Stimulated activated CD8-positive, alpha-beta memory T cell treated with anti-CD3 and anti-CD28 coated beads, Interleukin-12 subunit alpha, Interleukin-12 subunit beta, amount 100 ng/mL, for 24 hours (primary cell): ENCODE measurements around the gene GNL3.
A peak's percentile ranks its signal among the peaks of the same experiment; 100 is the strongest.
"Not testable (repeated sequence)": the region's sequence is repeated elsewhere in the genome, so short reads cannot be mapped to it uniquely, and the experiment has no call there.

Experiments
- DNase-seq: peaks from one replicate; pipeline ENCODE4 v3.0.0-alpha.2; 2020; ENCODE audit errors: extremely low read depth

The GNL3 gene, protein sequence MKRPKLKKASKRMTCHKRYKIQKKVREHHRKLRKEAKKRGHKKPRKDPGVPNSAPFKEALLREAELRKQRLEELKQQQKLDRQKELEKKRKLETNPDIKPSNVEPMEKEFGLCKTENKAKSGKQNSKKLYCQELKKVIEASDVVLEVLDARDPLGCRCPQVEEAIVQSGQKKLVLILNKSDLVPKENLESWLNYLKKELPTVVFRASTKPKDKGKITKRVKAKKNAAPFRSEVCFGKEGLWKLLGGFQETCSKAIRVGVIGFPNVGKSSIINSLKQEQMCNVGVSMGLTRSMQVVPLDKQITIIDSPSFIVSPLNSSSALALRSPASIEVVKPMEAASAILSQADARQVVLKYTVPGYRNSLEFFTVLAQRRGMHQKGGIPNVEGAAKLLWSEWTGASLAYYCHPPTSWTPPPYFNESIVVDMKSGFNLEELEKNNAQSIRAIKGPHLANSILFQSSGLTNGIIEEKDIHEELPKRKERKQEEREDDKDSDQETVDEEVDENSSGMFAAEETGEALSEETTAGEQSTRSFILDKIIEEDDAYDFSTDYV

DNA sequence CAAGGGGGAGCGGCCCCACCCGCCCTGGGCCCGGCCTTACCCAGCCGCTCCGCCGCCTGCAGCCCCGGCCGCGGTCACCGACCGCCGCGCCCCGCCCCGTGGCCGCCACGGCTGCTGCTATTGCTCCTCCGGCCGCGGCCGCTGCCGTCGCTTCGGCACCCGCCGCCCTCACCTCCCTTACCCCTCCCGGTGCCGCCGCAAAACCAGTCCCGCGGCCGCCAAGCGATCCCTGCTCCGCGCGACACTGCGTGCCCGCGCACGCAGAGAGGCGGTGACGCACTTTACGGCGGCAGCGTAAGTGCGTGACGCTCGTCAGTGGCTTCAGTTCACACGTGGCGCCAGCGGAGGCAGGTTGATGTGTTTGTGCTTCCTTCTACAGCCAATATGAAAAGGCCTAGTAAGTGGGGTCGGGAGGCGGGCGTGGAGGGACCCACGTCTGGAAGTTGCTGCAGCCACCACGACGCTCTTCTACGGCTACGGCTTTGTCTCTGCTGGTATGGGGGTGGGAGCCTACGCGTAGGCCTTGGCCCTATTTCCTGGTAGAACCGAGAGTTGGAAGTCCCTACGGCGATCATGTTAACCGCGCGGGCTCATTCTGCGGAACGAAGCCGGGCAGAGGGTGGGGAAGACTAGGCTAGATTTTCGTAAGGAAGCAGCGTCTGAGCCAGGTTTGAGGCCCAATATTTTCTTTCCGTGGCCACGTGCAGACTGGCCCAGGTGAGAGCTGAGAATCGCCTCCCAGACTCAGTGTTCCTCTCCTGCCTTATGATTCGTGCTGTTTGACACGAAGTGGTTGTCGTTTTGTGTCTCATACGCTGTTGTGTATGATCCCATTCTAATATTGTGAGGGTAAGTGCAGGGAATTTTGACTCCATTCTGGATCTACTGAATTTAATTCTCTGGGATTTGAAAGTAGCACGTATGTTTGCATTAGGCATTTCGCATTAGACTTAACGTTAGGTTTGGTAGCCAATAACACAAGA, at the start of gene GNL3, which contains the start of gene PBRM1:
Gene GNL3 (plus strand): TSS at position 324 of the 983 bp plus-strand sequence. CDS start 61 bp downstream, at position 385.
Gene PBRM1 (minus strand): TSS at position 205 of the 983 bp plus-strand sequence.
- DNase-seq: peak; percentile 76

GRCh38 chr3:52636673-52637072, 49.2 kb upstream of the GNL3 start:
- DNase-seq: no peak

DNA sequence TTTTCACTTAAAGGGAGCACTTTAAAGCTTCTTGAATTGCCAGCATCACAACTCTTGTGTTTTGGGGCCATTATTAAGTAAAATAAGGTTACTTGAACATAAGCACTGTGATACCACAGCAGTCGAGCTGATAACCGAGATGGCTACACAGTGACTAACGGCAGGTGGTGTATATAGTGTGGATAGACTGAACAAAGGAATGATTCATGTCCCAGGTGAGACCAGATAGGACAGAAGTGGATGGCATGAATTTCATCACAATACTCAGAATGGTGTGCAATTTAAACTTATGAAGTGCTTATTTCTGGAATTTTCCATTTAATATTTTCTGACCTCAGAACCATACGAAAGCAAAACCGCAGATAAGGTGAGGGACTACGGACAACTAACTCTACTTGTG, 40.3 kb upstream of the GNL3 start:
- DNase-seq: no peak

- DNase-seq: no peak
Observed at GRCh38 chr3:52649461-52650210, 36.2 kb upstream of the GNL3 start.

- no peak for DNase-seq
Observed at GRCh38 chr3:52650439-52650838, 35.4 kb upstream of the GNL3 start.

GRCh38 chr3:52651592-52651991, 34.2 kb upstream of the GNL3 start:
- DNase-seq: no peak

GRCh38 chr3:52655895-52656294, 29.9 kb upstream of the GNL3 start:
- DNase-seq: no peak

DNA sequence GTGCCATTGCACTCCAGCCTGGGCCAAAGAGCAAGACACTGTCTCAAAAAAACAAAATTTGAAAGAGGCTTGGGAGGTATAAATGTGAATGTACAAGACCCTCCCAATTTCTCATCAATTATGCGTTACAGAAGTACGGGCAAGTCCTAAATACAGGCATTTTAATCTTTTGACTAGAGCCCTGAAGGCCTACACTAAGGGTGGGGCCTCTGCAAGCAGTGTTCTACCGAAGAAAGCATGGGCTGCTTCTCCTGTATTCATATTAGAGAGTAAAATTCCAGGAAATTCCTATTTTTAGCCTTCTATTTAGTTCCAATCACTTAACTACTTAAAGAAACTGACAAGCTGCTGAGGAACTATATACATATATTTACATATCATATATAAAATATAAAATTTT, 25.8 kb upstream of the GNL3 start:
- DNase-seq: no peak

- no peak for DNase-seq
Observed at GRCh38 chr3:52663098-52663497, 22.7 kb upstream of the GNL3 start.

DNA sequence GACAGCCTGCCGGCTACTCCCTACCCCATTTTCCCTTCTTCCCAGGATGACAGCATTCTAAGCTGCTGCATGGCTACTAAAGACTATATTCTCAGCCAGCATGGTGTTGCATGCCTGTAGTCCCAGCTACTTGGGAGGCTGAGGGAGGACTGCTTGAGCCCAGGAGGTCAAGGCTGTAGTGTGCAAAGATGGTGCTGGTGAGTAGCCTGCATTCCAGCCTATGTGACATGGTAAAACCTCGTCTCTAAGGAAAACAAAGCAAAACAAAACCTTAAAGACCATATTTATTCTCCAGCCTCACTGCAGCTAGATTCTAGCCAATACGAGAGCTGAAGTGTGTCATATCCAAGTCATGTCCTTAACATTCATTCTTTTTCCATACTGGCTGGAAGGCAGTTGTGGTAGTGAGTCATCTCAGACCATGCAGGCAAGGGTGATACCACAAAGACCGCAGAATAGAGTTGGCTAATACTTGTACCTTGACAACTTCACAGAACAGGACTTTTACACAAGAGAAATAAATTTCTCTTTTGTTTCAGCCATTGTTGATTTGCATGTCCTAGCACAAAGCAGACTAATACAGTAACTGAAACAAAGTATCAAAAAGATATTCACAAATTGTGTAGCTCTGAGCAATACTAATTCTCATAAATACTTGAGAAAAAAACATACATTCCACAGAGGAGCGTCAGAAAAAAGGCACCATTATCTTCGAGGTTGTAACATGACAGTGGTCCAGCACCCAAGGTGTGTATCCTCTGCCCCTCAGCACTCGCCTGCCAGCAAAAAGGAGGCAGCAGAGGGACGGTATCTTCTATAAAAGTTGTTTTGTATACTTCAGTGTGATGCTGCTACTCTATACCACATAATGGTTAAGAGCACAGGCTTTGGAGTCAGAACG, 15.0 kb upstream of the GNL3 start:
- peak; percentile 14 for DNase-seq

DNA sequence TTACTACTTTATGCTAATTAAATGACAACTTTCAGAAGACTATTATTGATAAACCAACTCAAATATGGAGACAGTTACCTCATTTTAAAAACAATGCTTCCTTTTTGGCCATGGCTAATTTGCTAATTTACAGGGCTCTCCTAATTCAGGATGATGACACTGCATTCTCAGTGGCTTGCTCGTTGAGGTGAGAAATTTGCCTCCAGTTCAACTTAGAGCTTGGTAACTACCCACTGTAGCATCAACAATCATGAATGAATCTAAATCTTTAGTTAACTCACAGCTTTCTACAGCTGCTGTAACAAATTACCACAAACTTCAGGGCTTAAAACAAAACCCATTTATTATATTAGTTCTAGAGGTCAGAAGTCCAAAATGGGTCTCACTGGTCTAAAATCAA, 14.2 kb upstream of the GNL3 start:
- no peak for DNase-seq

- not testable (repeated sequence) for DNase-seq
Observed at GRCh38 chr3:52676201-52676600, 9.6 kb upstream of the GNL3 start.

- DNase-seq: no peak
Observed at GRCh38 chr3:52678265-52679198, 7.3 kb upstream of the GNL3 start.

GRCh38 chr3:52679199-52679538, 6.7 kb upstream of the GNL3 start:
- DNase-seq: no peak

- DNase-seq: no peak
Observed at GRCh38 chr3:52679811-52680210, 6.0 kb upstream of the GNL3 start.

- DNase-seq: no peak
Observed at GRCh38 chr3:52681596-52681995, 4.2 kb upstream of the GNL3 start.

DNA sequence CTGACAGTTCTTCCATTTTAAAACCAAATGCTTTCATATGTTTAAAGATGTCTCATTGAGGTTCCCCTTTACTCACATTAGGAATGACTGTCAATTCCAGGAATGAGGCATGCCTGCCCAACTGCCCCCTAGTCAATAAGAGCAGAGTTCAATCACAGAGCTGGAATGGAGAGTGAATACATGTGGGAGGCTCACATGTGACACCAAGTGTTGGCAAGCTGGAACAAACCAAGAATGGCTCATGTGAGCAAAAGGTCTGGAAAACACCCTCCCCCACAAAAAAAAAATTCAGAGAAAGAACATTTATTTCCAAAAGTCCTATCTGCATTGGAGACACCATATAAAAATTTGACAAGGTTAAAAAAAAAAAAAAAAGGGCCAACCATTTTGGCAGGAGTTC, 3.8 kb upstream of the GNL3 start:
- DNase-seq: no peak

- DNase-seq: no peak
Observed at GRCh38 chr3:52683611-52684010, 2.2 kb upstream of the GNL3 start.

GRCh38 chr3:52684184-52684583, 1.6 kb upstream of the GNL3 start:
- no peak for DNase-seq
